Renal cortical epithelial cell (primary cell): ENCODE measurements around the gene ZFYVE27. TPM values are rescaled to one million over a fixed set of nuclear protein-coding genes. Genes with fewer than 3 reads are reported as not detected.
A peak's percentile ranks its signal among the peaks of the same experiment; 100 is the strongest.

ENCODE experiments used
- DNase-seq: peaks from one replicate; pipeline ENCODE4 v3.0.0-alpha.2; 2011; ENCODE audit warnings: low read depth
- total RNA-seq: library from RNA; depleted of rRNA; stranded (reverse); fragments of >200 nt; gene quantifications from 2 replicates; pipeline ENCODE4 v1.2.3, GENCODE V29; 2014

ZFYVE27 gene
- total RNA-seq, 1 donor from 2014 or later: 34.9 TPM

DNA sequence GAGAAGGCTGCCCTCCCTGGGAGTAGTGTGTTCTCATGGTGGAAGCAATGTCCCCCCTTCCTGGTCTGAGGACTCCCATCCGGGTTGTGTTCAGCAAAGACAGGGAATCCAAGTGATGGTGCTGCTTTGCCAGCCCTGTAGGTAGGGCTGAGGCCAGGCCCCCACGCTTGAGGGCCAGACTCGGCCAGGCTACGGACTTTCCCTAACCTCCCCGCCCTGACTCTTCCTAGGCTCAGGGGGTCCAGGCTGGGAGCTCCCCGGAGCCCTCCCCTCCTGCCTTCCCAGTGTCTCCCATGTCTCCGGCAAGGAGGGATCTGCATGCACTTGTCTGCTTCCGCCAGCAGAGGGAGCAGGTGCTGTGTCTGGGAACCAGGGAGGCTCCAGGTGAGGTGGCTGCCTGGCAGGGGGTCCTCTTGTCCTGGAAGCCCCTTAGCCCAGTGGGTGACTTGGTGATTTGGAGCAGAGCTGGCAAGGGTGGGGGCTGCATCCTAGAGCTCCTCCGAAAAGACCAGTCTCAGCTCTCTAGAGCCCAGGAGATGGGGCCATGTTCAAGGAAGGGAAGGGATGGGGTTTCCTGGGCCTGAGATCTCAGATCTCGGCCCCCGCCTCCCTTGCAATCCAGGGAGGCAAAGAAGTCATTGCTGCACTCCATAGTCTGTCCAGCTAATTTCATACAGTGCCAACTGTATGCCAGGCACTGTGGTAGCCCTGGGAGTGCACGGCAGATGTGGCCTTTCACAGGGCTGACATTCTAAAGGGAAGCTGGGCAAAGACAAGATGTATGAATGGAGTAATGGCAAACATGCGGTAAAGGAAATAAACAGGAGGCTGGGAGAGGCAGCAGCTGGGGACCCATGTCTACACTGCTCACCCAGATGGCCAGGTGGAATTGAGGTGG lies 55.1 kb downstream of the ZFYVE27 start:
- peak; percentile 37 for DNase-seq

DNA sequence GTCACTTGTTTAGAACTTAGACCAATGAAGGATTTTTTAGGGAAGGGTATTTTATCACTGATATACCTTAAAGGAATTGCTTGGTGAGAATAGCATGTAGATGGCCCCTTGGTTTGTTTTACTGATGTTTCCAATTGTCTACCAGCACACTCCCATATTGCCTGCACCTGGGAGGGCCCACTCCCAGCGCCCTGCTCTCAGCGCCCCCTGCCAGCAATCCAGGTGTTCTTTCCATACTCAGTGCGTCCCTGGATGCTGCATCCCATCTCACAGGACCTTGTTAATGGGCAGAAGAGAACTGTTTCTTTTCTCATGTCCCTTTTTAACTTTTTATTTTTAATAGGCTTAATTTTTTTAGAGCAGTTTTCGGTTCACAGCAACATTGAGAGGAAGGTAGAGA lies 59.0 kb downstream of the ZFYVE27 start:
- no peak for DNase-seq

- DNase-seq: peak; percentile 19
Measured at GRCh38 chr10:97796651-97797050, 59.7 kb downstream of the ZFYVE27 start.

GRCh38 chr10:97798958-97799610 lies 62.2 kb downstream of the ZFYVE27 start:
- DNase-seq: no peak

DNA sequence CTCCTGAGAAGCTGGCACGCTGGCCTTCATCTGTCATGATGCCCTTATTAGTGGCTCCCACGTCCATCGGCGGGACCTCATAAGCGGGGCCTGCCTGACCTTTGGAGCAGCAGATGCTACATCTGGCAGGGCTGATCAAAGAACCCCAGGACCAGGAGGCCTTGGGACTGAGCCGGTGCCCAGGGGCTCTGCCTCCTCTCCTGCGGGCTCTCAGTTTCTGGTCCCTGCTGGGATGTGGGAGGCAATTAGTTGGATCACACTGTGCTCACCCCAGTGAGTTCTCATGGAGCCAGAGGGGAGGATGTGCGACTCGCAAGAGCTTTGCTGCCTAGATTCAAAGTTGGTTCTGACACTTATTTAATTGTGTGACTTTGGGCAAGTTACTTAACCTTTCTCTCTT lies 63.5 kb downstream of the ZFYVE27 start:
- no peak for DNase-seq

- DNase-seq: no peak
Measured at GRCh38 chr10:97801422-97801821, 64.5 kb downstream of the ZFYVE27 start.

- no peak for DNase-seq
Measured at GRCh38 chr10:97805096-97805884, 68.4 kb downstream of the ZFYVE27 start.

GRCh38 chr10:97805949-97806348 lies 69.0 kb downstream of the ZFYVE27 start:
- DNase-seq: no peak

DNA sequence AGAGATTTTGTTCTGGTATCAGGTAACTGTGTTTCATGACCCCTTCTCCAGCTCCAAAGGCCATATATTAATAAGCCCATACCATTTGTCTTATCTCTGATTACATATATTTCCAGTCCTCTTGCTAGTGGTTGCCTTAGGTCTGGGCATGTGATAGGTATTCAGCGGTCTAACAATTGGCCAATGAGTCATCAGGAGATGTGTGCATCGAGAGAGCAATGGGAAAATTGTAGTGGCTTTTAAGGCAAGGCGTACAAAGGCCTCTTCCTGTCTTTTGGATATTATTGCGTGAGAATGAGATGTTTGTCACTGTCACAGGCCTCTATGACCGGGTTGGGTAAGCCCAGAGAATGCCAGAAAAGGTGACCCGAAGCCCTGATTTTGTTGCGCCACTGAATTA lies 73.5 kb downstream of the ZFYVE27 start:
- DNase-seq: peak; percentile 26

Other genes with a start within 250 kb of the ZFYVE27 start
- gene MMS19, start 238.7 kb upstream of the ZFYVE27 start, total RNA-seq: 67.9 and 95.0 TPM in 2 replicates
- gene UBTD1, start 238.2 kb upstream of the ZFYVE27 start, total RNA-seq: 21.5 and 27.9 TPM in 2 replicates
- 31.3 and 35.9 TPM in 2 replicates for gene ANKRD2, start 164.3 kb upstream of the ZFYVE27 start, total RNA-seq
- gene HOGA1, start 152.7 kb upstream of the ZFYVE27 start, total RNA-seq: 72.3 and 121 TPM in 2 replicates
- 0.35 and 3.2 TPM in 2 replicates for gene C10orf62, start 147.4 kb upstream of the ZFYVE27 start, total RNA-seq
- 1.7 and 3.5 TPM in 2 replicates for gene MORN4, start 103.6 kb upstream of the ZFYVE27 start, total RNA-seq
- gene PI4K2A, start 96.5 kb upstream of the ZFYVE27 start, total RNA-seq: 26.9 and 34.0 TPM in 2 replicates
- gene AVPI1, start 49.9 kb upstream of the ZFYVE27 start, total RNA-seq: 7.5 and 8.2 TPM in 2 replicates
- 17.5 and 19.3 TPM in 2 replicates for gene MARVELD1, start 23.4 kb upstream of the ZFYVE27 start, total RNA-seq
- gene SFRP5, start 34.9 kb downstream of the ZFYVE27 start, total RNA-seq: 0.17 and 0.60 TPM in 2 replicates
- gene GOLGA7B, start 112.7 kb downstream of the ZFYVE27 start, total RNA-seq: 0.05 and 0.35 TPM in 2 replicates